HG02973 (cell line): ENCODE measurements around the gene HDGF.
A peak's percentile ranks its signal among the peaks of the same experiment; 100 is the strongest.

Experiments
- ATAC-seq: cut with Tn5 transposase; IDR thresholded peaks from one replicate; pipeline ENCODE4 v1.9.1; 2021; ENCODE audit warnings: moderate library complexity; ENCODE audit not compliant: unreplicated experiment

The HDGF gene

GRCh38 chr1:156751451-156751756 is at the start of gene HDGF:
Gene HDGF, minus strand, starts transcription at chr1:156751675. Its CDS starts 246 bp downstream, at chr1:156751429.
- peak; percentile 15 for ATAC-seq

- ATAC-seq: no peak
Observed at GRCh38 chr1:156797212-156797871, 45.9 kb upstream of the HDGF start.

- ATAC-seq: no peak
Observed at GRCh38 chr1:156796340-156797097, 45.0 kb upstream of the HDGF start.

GRCh38 chr1:156795787-156796186 is 44.3 kb upstream of the HDGF start:
- no peak for ATAC-seq

GRCh38 chr1:156795374-156795733 is 43.9 kb upstream of the HDGF start:
- no peak for ATAC-seq

GRCh38 chr1:156794506-156795373 is 43.3 kb upstream of the HDGF start:
- no peak for ATAC-seq

GRCh38 chr1:156789621-156790318 is 38.3 kb upstream of the HDGF start:
- no peak for ATAC-seq

GRCh38 chr1:156788136-156788535 is 36.7 kb upstream of the HDGF start:
- no peak for ATAC-seq

GRCh38 chr1:156786640-156787039 is 35.2 kb upstream of the HDGF start:
- ATAC-seq: no peak

- ATAC-seq: no peak
Observed at GRCh38 chr1:156785458-156785857, 34.0 kb upstream of the HDGF start.

- ATAC-seq: no peak
Observed at GRCh38 chr1:156781585-156782186, 30.2 kb upstream of the HDGF start.

GRCh38 chr1:156777573-156777972 is 26.1 kb upstream of the HDGF start:
- ATAC-seq: no peak

GRCh38 chr1:156776942-156777341 is 25.5 kb upstream of the HDGF start:
- no peak for ATAC-seq

- ATAC-seq: no peak
Observed at GRCh38 chr1:156775799-156776198, 24.3 kb upstream of the HDGF start.

GRCh38 chr1:156773607-156774006 is 22.1 kb upstream of the HDGF start:
- ATAC-seq: no peak

- no peak for ATAC-seq
Observed at GRCh38 chr1:156772728-156773497, 21.4 kb upstream of the HDGF start.

- no peak for ATAC-seq
Observed at GRCh38 chr1:156772222-156772621, 20.7 kb upstream of the HDGF start.

- ATAC-seq: no peak
Observed at GRCh38 chr1:156768610-156769295, 17.3 kb upstream of the HDGF start.

GRCh38 chr1:156767879-156768604 is 16.6 kb upstream of the HDGF start:
- no peak for ATAC-seq
